Measurements from ENCODE around the gene RFX3.

RFX3 gene

GRCh38 chr9:3277200-3277599, 248.6 kb downstream of the RFX3 start:
- no peak for DNase-seq (ENCODE audit: low read depth)

- DNase-seq (ENCODE audit: low read depth) = no peak
Observed at GRCh38 chr9:3271581-3271980, 254.2 kb downstream of the RFX3 start.

- DNase-seq (ENCODE audit: low read depth) = no peak
Observed at GRCh38 chr9:3271157-3271556, 254.6 kb downstream of the RFX3 start.

GRCh38 chr9:3268223-3268622, 257.6 kb downstream of the RFX3 start:
- no peak for DNase-seq (ENCODE audit: low read depth)

GRCh38 chr9:3263698-3264097, 262.1 kb downstream of the RFX3 start:
- no peak for DNase-seq (ENCODE audit: low read depth)

- DNase-seq (ENCODE audit: low read depth) = no peak
Observed at GRCh38 chr9:3262826-3263529, 262.8 kb downstream of the RFX3 start.

GRCh38 chr9:3261484-3261883, 264.3 kb downstream of the RFX3 start:
- DNase-seq (ENCODE audit: low read depth) = no peak

- DNase-seq (ENCODE audit: low read depth) = no peak
Observed at GRCh38 chr9:3256571-3257330, 269.1 kb downstream of the RFX3 start.

- no peak for DNase-seq (ENCODE audit: low read depth)
Observed at GRCh38 chr9:3251309-3251708, 274.5 kb downstream of the RFX3 start.

- DNase-seq (ENCODE audit: low read depth) = no peak
Observed at GRCh38 chr9:3250741-3251140, 275.1 kb downstream of the RFX3 start.

GRCh38 chr9:3247211-3247610, 278.6 kb downstream of the RFX3 start:
- DNase-seq (ENCODE audit: low read depth) = no peak

- DNase-seq (ENCODE audit: low read depth) = no peak
Observed at GRCh38 chr9:3246241-3246640, 279.6 kb downstream of the RFX3 start.

- DNase-seq (ENCODE audit: low read depth) = peak; percentile 3
Observed at GRCh38 chr9:3244963-3245653, 280.7 kb downstream of the RFX3 start.

- DNase-seq (ENCODE audit: low read depth) = no peak
Observed at GRCh38 chr9:3243683-3244082, 282.1 kb downstream of the RFX3 start.

GRCh38 chr9:3241290-3241689, 284.5 kb downstream of the RFX3 start:
- no peak for DNase-seq (ENCODE audit: low read depth)

- DNase-seq (ENCODE audit: low read depth) = peak; percentile 47
Observed at GRCh38 chr9:3240656-3241268, 285.0 kb downstream of the RFX3 start.

- DNase-seq (ENCODE audit: low read depth) = no peak
Observed at GRCh38 chr9:3239240-3239639, 286.6 kb downstream of the RFX3 start.

- DNase-seq (ENCODE audit: low read depth) = no peak
Observed at GRCh38 chr9:3238236-3238635, 287.6 kb downstream of the RFX3 start.

- DNase-seq (ENCODE audit: low read depth) = no peak
Observed at GRCh38 chr9:3237121-3237520, 288.7 kb downstream of the RFX3 start.

- no peak for DNase-seq (ENCODE audit: low read depth)
Observed at GRCh38 chr9:3235497-3235896, 290.3 kb downstream of the RFX3 start.

GRCh38 chr9:3224931-3225330, 300.9 kb downstream of the RFX3 start:
- no peak for DNase-seq (ENCODE audit: low read depth)

GRCh38 chr9:3215658-3216057, 310.1 kb downstream of the RFX3 start:
- DNase-seq (ENCODE audit: low read depth) = no peak

- DNase-seq (ENCODE audit: low read depth) = no peak
Observed at GRCh38 chr9:3214741-3215140, 311.1 kb downstream of the RFX3 start.

All from activated T-cell treated with anti-CD3 and anti-CD28 coated beads for 48 hours (primary cell).